Measurements from ENCODE around the gene GRM7.

GRCh38 chr3:6985848-6986247, 124.9 kb downstream of the GRM7 start:
- TF ChIP-seq CTCF (conservative IDR thresholded peaks at IDR 0.05 in 1 of 2, IDR thresholded peaks at IDR 0.05 in 1 of 2; ENCODE audit: low read depth in 1 of 2, low read length in 2 of 2) (no peak), EZH2 (IDR thresholded peaks at IDR 0.05; ENCODE audit: low read length, missing control alignments) (no peak)
